ENCODE measurements around the gene RNPEP.

RNPEP gene

DNA sequence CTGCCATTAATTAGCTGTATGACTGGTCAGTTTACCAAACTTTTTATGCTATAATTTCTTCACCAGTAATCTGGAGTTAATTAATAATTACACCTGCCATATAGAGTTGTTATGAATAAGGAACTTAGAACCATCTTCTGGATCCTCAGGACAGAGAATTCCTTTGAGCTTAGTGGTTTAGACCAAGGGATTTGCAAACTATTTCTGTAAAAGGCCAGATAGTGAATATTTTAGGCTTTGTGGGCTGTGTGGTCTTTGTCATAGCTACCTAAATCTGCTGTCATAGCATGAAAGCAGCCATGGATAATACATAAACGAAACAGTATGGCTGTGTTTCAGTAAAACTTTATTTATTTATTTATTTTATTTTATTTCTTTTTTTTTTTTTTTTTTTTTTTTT is 18.2 kb upstream of the RNPEP start:
- no peak for DNase-seq (ENCODE audit: low spot score)

DNA sequence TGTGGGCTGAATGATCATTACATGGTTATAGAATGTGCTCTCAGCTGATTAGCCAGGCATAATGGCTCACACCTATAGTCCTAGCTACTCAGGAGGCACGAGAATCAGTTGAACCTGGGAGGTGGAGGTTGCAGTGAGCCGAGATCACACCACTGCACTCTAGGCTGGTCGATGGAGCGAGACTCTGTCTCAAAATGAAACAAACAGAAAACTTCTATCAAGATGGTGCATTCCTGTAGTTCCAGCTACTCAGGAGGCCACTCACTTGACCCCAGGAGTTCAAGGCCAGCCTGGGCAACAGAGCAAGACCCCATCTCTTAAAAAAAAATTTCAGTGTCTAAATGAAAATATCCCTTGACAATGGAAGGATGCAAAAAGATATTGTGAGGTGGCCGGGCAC is 16.3 kb upstream of the RNPEP start:
- DNase-seq (ENCODE audit: low spot score), result no peak

DNA sequence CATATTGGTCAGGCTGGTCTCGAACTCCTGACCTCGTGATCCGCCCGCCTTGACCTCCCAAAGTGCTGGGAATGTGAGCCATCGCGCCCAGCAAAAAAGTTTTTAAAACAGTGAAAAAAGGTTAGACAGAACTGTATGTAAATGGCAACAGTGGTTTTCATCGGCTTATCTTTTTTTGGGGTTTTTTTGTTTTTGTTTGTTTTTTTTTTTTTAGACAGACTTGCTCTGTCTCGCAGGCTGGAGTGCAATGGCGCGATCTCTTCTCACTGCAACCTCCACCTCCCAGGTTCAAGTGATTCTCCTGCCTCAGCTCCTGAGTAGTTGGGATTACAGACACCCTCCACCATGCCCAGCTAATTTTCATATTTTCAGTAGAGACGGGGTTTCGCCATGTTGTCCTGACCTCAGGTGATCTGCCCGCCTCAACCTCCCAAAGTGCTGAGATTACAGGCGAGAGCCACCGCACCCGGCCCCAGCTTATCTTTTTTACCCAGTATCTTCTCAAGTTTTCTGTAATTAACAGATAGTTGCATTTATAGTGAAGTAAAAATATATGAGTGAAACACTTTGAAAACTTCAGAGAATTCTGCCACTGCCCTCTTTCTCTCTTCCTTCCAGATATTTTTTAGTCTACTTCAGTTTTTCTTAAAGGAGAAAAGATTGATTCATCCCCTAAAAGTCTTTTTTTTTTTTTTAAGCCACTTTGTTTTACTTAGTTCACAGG is 14.1 kb upstream of the RNPEP start:
- DNase-seq (ENCODE audit: low spot score), result no peak

DNA sequence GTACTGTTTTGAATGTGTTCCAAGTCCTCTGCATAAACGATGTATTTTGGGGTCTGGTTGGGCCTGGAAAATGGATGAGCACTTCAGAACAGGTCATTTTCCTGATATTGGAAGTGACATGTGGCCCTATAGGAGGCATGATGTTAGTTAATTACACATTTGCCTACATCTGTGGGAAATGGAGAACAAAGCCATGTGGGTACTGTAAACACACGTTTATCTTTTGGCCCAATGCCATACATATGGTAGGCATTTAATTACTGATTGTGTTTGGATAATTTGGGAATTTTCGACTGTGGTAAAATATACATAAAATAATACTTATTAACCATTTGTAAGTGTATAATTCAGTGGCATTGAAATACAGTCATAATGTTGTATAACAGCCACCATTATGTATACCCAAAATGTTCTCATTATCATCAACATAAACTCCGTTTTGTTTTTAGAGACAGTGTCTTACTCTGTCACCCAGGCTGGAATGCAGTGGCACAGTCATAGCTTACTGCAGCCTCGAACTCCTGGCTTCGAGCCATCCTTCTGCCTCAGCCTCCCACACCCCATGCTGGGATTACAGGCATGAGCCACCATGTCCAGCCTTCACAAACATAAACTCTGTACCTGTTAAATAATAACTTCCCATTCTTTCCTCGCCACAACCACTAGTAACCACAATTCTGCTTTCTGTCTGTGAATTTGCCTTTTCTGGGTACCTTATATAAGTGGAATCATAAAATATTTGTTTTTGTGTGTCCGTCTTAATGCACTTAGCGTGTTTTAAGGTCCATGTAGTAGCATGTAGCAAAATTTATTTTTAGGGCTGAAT is 11.9 kb upstream of the RNPEP start:
- no peak for DNase-seq (ENCODE audit: low spot score)

DNA sequence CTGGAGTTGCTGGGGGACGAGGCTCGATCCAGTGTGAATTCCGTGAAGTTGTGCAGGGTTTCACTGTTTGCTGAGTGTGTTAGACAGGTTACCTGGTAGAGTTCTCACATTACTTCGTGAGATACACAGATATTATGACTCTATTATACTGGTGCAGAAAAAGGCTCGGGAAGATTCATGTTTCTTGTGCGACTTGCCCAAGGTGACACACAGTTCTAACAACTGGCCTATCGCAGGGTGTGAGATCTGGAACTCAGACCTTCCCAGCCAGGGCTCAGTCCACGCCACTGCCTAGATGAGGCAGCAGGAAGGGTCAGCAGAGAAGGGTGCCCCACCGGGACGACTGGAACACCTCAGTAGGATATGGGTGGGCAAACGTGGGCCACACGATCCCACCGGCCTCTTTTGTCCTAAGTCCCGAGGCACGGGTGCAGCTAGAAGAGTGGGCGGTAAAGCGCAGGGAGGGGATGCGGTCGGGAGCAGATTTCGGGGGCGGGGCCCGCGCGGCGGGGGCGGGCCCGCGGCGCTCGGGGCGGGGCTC is 296 bp upstream of the RNPEP start:
- peak; percentile 59 for DNase-seq (ENCODE audit: low spot score)

DNA sequence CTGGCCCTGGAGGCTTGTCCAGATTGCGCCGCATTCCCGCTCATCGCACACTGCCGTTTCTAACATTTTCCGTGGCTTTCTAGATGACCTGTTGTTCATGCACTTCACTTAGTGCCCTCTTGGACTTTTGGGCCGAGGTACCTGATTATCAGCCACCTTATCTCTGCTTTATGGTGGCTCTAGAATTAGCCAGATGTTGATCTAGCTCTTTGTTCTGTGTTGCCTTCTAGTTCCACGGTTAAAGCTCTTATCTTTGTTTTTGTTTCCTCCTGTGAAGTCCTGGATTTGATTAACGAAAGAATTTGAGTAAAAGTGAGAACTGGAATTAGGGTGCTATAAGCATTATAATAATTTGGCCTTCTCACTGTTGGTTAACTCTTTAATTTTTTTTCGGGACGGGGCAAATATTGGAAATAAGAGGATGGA is 945 bp downstream of the RNPEP start:
- DNase-seq (ENCODE audit: low spot score), result peak; percentile 64

DNA sequence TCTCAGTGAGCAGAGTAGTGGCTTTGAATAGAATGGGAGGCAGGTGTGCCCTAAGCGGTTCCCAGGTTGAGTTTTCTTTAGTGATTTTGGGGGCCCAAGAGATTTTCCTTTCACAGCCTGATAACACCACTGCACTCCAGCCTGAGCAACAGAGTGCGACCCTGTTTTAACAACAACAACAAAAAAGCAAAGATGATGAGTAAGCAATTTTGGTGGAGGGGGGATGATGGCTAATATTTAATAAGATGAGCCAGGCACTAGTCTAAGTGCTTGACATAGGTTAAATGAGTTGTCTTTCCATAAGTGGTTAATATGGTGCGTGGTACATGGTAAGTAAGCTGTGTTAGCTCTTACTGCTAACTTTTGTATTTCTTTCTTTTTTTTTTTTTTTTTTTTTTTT is 2.0 kb downstream of the RNPEP start:
- DNase-seq (ENCODE audit: low spot score), result no peak

DNA sequence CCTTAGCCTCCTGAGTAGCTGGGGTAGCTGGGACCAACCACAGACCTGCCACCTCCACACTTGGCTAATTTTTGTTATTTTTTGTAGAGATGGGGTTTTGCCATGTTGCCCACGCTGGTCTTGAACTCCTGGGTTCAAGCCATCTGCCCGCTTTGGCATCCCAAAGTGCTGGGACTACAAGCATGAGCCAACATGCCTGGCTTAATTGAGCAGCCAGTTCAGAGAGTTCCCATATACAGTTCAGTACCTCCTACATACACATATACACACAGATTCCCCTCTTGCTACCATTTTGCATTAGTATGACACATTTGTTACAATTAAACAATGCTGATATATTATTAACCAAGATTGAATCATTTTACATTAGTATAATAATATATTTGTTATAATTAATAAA is 2.9 kb downstream of the RNPEP start:
- DNase-seq (ENCODE audit: low spot score), result no peak

DNA sequence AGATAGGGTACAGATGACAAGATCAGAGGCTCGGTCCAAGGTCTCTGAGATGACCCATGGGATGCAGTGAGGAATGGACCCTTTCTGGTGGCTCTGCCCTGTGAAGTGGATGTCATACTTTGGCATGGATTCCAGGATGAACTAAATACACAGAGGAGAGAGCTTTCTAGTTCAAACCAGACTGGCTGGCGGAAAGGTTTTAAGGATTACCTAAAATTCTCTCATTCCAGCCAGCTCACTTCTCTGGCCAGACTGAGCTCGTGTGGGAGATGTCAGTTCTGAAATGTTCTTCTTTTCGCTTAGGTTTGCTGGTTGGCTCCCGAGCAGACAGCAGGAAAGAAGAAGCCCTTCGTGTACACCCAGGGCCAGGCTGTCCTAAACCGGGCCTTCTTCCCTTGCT is 6.2 kb downstream of the RNPEP start:
- DNase-seq (ENCODE audit: low spot score), result no peak

DNA sequence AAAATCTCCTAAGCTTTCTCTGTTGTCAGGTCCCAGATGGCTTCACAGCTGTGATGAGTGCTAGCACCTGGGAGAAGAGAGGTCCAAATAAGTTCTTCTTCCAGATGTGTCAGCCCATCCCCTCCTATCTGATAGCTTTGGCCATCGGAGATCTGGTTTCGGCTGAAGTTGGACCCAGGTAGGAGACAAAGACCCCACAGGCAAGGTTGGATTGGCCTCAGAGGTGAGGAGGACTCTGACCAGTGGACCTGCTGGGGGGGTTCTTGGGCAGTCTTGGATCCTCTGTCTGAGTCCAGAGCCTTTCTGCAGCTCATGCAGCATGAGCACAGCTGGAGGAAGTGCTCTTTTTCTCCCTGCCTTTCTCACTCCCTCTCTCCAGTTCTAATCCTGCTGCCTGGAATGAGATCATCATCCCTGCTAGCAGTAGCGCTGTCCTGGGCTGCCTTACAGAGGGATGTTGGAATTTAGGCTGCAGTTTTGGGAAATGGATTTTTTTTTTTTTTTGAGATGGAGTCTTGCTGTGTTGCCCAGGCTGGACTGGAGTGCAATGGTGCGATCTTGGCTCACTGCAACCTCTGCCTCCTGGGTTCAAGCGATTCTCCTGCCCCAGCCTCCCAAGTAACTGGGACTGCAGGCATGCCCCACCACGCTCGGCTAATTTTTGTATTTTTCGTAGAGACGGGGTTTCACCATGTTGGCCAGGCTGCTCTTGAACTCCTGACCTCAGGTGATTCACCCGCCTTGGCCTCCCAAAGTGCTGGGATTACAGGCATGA is 7.1 kb downstream of the RNPEP start:
- no peak for DNase-seq (ENCODE audit: low spot score)

DNA sequence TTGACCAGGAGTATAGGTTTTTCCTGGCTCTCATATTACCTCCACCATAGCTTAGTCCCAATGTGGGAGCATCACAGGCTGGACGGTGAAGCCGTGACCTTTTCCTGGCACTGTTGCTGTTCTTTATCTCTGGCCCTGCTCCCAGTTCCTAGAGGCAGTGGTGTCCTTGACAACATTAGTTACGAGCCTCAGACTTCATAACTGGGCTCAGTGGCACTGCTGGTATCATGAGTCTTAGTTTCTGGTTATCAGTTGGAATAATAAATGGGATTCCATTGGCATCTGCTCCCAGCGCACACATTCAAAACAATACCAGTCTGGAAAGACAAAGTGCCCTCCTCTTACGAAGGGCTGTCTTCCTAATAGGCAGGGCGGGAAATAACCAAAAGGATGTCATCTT is 8.0 kb downstream of the RNPEP start:
- DNase-seq (ENCODE audit: low spot score), result no peak

DNA sequence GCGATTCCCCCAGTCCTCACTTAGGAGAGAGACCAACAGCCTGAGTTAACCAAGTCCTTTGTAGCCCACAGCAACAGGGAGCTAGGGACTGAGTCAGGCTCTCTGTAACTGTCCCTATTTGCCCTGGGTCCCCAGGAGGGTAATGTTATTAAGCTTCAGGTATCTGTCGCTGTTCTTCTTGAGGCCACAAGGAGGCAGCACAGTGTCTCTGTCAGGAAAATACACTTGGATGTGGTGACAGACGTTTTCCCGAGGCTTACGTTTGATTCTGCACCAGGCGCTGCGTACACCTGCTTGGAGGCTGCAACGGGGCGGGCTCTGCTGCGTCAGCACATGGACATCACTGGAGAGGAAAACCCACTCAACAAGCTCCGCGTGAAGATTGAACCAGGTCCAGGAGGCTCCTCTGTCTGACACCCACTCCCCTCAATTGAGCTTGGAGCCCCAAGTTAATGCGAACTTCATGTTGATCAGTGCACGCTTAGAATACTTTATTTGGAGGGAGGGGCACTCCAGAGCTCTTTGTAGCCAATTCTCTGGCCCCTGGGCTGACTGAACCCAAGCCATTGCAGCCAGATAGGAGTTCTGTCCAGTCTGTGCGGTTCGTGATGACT is 17.3 kb downstream of the RNPEP start:
- DNase-seq (ENCODE audit: low spot score), result peak; percentile 70

DNA sequence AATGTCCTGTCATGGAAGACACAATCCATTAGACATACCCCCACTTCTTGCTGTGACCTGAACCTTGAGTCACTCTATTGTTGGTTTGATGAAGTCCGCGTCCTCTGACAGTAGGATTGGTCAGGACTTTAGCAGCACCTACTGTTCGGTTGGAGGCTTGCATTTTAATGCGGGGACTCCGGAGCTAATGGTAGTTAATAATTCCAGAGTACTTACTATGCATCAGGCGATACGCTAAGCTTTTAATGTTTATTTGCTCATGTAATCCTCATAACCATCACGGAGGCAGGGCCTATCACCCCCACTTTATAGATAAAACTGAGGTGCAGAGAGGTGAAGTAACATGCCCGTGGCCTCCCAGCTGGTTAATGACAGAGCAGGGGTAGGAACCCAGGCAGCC is 20.1 kb downstream of the RNPEP start:
- no peak for DNase-seq (ENCODE audit: low spot score)

DNA sequence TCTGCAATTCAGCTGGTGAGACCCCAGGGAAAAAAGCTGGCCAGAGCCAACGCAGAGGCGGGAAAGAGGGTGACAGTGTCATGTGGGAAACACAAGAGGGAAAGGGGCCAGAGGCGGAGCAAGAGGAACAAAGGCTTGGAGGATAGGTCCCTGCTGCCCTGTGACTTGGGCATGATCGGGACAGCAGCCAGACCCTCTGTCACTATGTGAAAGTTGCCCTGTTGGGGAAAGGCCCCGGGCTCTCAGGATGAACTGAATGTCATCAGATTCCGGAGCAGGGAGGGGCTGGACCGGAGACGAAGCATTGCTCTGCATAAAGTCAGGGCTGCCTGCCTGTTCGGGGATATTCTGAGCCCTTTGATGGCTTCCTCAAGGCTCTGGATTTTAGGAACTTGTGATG is 22.3 kb downstream of the RNPEP start:
- DNase-seq (ENCODE audit: low spot score), result no peak

DNA sequence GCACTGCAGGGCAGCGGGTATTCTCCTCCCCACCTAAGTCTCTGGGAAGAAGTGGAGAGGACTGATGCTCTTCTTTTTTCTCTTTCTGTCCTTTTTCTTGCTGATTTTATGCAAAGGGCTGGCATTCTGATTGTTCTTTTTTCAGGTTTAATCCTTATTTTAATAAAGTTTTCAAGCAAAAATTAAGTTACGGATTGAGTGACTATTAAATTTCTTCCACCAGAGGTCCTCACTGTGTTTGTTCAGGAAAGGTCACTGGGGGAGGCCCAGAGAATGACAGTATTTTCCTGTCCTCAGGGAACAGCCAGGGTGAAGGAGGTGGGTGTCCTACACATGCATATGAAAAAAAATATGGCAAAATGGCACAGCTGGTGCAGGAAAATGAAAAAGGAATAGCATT is 23.5 kb downstream of the RNPEP start:
- peak; percentile 64 for DNase-seq (ENCODE audit: low spot score)

DNA sequence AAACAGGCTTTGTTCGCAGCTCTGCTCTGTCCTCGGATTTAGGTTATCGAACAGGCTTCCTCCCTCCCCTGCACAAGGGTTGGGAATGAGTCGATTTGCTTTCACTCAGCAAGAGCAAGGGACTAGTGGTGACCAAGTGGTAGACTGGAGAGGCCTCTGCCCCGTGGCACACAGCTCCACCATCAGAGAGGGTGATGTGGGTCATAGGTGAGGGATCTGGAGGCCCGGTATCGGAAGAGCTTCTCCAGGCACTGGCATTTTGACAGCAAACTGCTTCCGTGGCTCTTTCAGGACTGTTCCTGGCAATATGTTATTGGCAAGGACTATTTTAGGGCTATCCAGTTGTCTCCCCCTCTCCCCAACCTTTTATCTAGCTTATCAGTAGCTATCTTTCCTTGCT is 24.9 kb downstream of the RNPEP start:
- DNase-seq (ENCODE audit: low spot score), result no peak

DNA sequence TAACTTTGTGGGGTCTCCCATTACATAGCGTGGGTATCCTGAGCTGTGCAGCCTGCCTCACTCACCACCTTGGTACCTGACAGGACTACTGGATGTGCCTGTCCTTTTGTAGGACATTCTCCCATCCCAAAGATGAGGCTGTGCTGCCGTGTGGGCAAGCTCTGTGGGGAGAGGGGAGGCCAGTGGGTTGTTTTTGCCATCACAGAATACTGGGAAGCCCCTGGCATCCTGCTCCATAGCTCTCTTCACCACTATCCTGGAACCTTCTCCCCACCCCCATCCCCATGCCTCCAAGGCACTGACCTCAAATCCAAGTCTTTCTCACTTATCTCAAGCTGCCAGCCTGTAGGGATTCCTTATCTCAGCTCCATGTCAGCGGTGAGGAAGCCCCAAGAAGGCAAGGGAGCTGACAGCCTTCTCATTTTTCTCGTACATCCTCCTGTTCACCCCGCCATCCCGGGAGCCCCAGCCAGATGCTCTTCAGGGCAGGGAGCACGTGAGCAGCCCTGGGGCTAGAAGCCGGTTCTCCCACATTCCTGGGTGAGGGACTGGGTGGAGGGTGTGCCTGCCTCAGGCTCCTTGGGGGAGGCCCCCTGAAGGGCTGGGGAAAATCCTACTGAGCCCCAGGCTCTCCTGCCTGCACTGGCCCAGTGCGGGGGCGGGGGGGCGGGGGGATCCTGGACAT is 25.5 kb downstream of the RNPEP start:
- no peak for DNase-seq (ENCODE audit: low spot score)

DNA sequence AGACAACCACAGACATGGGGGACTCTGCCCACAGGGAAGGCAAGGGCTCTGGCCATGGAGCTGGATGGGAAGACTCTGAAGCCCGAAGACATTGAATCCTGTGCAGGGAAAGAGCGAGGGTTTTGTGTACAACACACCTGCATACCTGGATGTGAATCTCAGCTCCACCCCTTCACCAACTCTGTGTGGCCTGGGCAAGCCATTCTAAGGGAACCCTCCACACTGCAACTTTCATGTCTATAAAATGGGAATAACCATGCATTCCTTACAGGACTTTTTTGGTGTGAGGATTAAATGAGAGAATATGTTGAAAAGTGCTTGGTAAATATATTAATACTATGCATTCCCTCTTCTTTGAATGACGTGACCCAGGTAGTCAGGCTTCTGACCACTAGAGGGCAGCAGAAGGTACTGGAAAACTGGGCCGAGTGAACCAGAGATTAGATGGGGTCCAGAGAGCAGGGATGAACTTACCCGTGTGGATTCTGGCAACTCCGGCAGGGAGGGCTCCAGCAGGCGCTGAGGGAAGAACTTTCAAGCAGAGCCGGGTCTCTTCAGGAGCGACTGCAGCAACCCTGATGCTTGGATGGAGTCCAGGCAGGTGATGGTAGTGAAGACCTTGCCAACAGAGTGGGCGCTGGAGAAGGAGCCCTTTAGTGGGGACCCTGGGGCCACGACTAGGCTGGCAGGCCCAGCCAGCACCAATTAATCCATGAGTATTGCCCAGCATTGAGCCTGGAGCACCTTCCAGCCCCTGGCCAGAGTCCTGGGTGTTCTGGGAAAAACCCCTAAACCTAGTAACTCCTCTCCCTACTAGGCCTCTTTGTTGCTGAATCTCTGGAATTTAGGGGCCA is 27.1 kb downstream of the RNPEP start:
- DNase-seq (ENCODE audit: low spot score), result peak; percentile 73

DNA sequence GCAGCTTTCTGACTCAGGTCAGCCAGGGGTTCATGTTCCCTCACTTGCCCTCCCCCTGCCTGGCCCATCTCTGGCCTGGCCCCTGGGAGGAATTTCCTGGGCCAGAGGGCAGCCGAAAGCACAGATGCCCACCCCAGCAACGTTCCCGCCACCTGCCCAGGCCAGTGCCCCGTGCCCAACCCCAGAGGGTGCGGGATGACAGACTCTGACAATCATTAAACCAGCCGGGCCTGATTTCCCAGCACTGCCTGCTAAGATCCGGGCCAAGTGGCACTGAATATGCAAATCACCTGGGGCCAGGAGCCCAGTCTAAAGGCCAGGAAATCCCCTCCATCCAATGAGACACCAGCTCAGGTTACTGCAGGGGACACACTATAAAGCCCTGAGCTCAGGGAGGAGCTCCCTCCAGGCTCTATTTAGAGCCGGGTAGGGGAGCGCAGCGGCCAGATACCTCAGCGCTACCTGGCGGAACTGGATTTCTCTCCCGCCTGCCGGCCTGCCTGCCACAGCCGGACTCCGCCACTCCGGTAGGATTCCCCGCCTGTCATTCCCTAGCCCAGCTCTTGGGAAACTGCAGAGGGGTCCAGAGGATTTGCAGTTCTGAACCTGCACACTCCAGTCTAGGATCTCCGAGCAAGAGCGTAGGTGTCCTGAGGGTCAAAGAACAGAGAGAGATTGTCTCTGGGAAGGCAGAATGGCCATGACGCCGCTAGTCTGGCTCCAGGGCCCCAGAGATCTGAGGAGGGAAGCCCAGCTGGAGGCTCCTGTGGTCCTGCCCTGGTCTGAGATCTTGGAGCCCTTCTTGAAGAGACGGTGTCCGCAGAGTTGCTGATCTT is 27.9 kb downstream of the RNPEP start, which contains the start of gene ELF3:
Gene ELF3 (plus strand): TSS at position 408 of the 836 bp plus-strand sequence. CDS start 550 bp downstream, outside the sequence.
- peak; percentile 89 for DNase-seq (ENCODE audit: low spot score)
